Endothelial cell of umbilical vein (primary cell): Measurements from ENCODE around the gene CYP46A1. TPM values are rescaled to one million over a fixed set of nuclear protein-coding genes. Genes with fewer than 3 reads are reported as not detected.

Experiments used
- BruUV-seq: library from RNA; stranded (reverse); fragments of 400-500 nt; replicated peaks from 2 replicates; lab custom pipeline; 2021; lab: Mats Ljungman, UMichigan
- CTCF ChIA-PET: fragments of 300-600, 350-600 bp; sonication (Branson Sonifier 250); formaldehyde crosslinking; loops from one replicate; lab custom pipeline; 2021; ENCODE audit warnings: antibody characterized with exemption, inconsistent platforms; lab: Charles Lee
- POLR2A ChIA-PET: fragments of 300-600, 350-600 bp; sonication (Branson Sonifier 250); formaldehyde crosslinking; loops from one replicate; lab custom pipeline; 2021; ENCODE audit warnings: antibody characterized with exemption, inconsistent platforms; lab: Charles Lee
- DNase-seq: peaks from one replicate; pipeline ENCODE4 v3.0.0-alpha.2; 2011; ENCODE audit warnings: low read depth, low spot score
- FAIRE-seq: peaks from 2 replicates; lab custom pipeline; 2011; peaks lifted over from hg19 to GRCh38; lab: Jason Lieb, UNC
- H2AFZ ChIP-seq: 2 replicates; pipeline ENCODE4 v1.6.0; 2012; ENCODE audit warnings: low read depth, low read length, control low read depth, inconsistent platforms
- H3K27ac ChIP-seq: 2 replicates; pipeline ENCODE4 v1.5.1; 2011; ENCODE audit warnings: low read depth, mild to moderate bottlenecking, control low read depth, low read length, moderate library complexity; ENCODE audit not compliant: insufficient read depth
- H3K27me3 ChIP-seq, 2 experiments: 2 replicates each; pipeline versions ENCODE4 v1.6.0 to v1.6.1; 2011; ENCODE audit warnings: low read length in 2 of 2, mixed read lengths in 1 of 2; ENCODE audit not compliant: control insufficient read depth in 2 of 2, insufficient read depth in 2 of 2
- H3K36me3 ChIP-seq, 2 experiments: 2 replicates in 1 of 2; 3 replicates in 1 of 2; pipeline ENCODE4 v1.5.1; 2011; ENCODE audit warnings: low read length in 2 of 2, mild to moderate bottlenecking in 1 of 2, moderate library complexity in 1 of 2; ENCODE audit not compliant: control insufficient read depth in 2 of 2, insufficient read depth in 2 of 2; ENCODE audit errors: extremely low read depth in 1 of 2
- H3K4me1 ChIP-seq: 3 replicates; pipeline ENCODE4 v1.5.1; 2011; ENCODE audit warnings: mild to moderate bottlenecking, low read length; ENCODE audit not compliant: control insufficient read depth, insufficient read depth; ENCODE audit errors: extremely low read depth
- H3K4me2 ChIP-seq: 2 replicates; pipeline ENCODE4 v1.6.1; 2011; ENCODE audit warnings: low read length, control low read depth, mixed read lengths; ENCODE audit not compliant: insufficient read depth
- H3K4me3 ChIP-seq, 3 experiments: fragments of 200-600 bp in 1 of 3; sonication (generic), shearing (Covaris generic) in 1 of 3; replicated peaks in 1 of 3; 2 replicates each; pipeline ENCODE4 v1.5.1; 2011 to 2016; ENCODE audit warnings: control low read depth in 3 of 3, low read length in 3 of 3, mild to moderate bottlenecking in 2 of 3, inconsistent platforms in 1 of 3, low read depth in 1 of 3, moderate library complexity in 1 of 3; ENCODE audit not compliant: insufficient read depth in 1 of 3
- H3K79me2 ChIP-seq: 2 replicates; pipeline ENCODE4 v1.6.0; 2012; ENCODE audit warnings: low read length, inconsistent platforms; ENCODE audit not compliant: control insufficient read depth, insufficient read depth
- H3K9ac ChIP-seq: replicated peaks from 2 replicates; pipeline ENCODE3; 2011; ENCODE audit warnings: low read length, control low read depth; ENCODE audit not compliant: insufficient read depth; ENCODE audit errors: extremely low read depth
- H3K9me1 ChIP-seq: replicated peaks from 3 replicates; pipeline ENCODE4 v1.6.0; 2011; ENCODE audit warnings: mild to moderate bottlenecking, low read length; ENCODE audit not compliant: control insufficient read depth, insufficient read depth; ENCODE audit errors: extremely low read depth
- H3K9me3 ChIP-seq: replicated peaks from 2 replicates; pipeline ENCODE4 v1.5.1; 2012; ENCODE audit warnings: low read length, inconsistent platforms; ENCODE audit not compliant: control insufficient read depth, insufficient read depth
- H4K20me1 ChIP-seq: replicated peaks from 2 replicates; pipeline ENCODE3; 2011; ENCODE audit warnings: mild to moderate bottlenecking, low read length; ENCODE audit not compliant: control insufficient read depth, insufficient read depth; ENCODE audit errors: extremely low read depth
- CTCF ChIP-seq, 2 donors: IDR thresholded peaks; 1 replicate in 1 of 2; 2 replicates in 1 of 2; pipeline ENCODE4 v1.5.1; 2011; ENCODE audit warnings: low read length in 2 of 2, mild to moderate bottlenecking in 2 of 2, moderate library complexity in 2 of 2, control low read depth in 1 of 2, inconsistent platforms in 1 of 2, low read depth in 1 of 2; ENCODE audit not compliant: insufficient read depth in 1 of 2; ENCODE audit errors: extremely low read depth in 1 of 2
- EZH2 ChIP-seq: IDR thresholded peaks from 2 replicates; pipeline ENCODE4 v1.6.1; 2012; ENCODE audit warnings: borderline replicate concordance, low read depth, mild to moderate bottlenecking, moderate library complexity, low read length, inconsistent platforms; ENCODE audit not compliant: severe bottlenecking
- JUN ChIP-seq: IDR thresholded peaks from 2 replicates; pipeline ENCODE4 v1.6.1; 2011; ENCODE audit warnings: borderline replicate concordance, low read depth; ENCODE audit not compliant: insufficient read length, insufficient read depth
- MYC ChIP-seq: IDR thresholded peaks from one replicate; pipeline ENCODE4 v1.6.1; 2011; ENCODE audit warnings: mild to moderate bottlenecking, low read depth, low read length
- POLR2AphosphoS5 ChIP-seq: IDR thresholded peaks from 2 replicates; pipeline ENCODE4 v1.6.1; 2012; ENCODE audit warnings: low read depth, mild to moderate bottlenecking, control low read depth, low read length, moderate library complexity; ENCODE audit not compliant: insufficient read depth
- dilution Hi-C: fragments of 300-500 bp; cut with MboI; formaldehyde crosslinking; loops from one replicate; pipeline ENCODE4 v1.15.0; 2019; ENCODE audit warnings: low sequenced_read_pairs; ENCODE audit not compliant: extremely low pct_ligation_motif_present
- intact Hi-C: fragments of 100-400 bp; cut with micrococcal nuclease; formaldehyde crosslinking; loops from one replicate; pipeline ENCODE4 v1.10.0; 2022
- polyA plus RNA-seq, 4 experiments: library from polyadenylated mRNA; depleted of rRNA in 3 of 4; stranded (reverse) in 3 of 4; unstranded in 1 of 4; fragments of >200 nt; gene quantifications; 2 replicates each; pipeline versions ENCODE4 v1.2.1 to v1.2.3, GENCODE V29; 2011 to 2012; ENCODE audit warnings: missing spikeins in 1 of 4
- total RNA-seq: library from RNA; stranded (reverse); gene quantifications from 2 replicates; pipeline ENCODE4 v1.2.3, GENCODE V29; 2021
- TF ChIP-seq, protein P1 (sequence below): IDR thresholded peaks from 2 replicates; pipeline ENCODE4 v1.6.1; 2011; ENCODE audit not compliant: insufficient read depth, insufficient read length

Gene CYP46A1
- total and polyA plus RNA-seq, 2 donors (not counting 3 experiments of a cell fraction or from before 2014, with no cell fraction given) = 0.03 to 0.24 TPM

DNA sequence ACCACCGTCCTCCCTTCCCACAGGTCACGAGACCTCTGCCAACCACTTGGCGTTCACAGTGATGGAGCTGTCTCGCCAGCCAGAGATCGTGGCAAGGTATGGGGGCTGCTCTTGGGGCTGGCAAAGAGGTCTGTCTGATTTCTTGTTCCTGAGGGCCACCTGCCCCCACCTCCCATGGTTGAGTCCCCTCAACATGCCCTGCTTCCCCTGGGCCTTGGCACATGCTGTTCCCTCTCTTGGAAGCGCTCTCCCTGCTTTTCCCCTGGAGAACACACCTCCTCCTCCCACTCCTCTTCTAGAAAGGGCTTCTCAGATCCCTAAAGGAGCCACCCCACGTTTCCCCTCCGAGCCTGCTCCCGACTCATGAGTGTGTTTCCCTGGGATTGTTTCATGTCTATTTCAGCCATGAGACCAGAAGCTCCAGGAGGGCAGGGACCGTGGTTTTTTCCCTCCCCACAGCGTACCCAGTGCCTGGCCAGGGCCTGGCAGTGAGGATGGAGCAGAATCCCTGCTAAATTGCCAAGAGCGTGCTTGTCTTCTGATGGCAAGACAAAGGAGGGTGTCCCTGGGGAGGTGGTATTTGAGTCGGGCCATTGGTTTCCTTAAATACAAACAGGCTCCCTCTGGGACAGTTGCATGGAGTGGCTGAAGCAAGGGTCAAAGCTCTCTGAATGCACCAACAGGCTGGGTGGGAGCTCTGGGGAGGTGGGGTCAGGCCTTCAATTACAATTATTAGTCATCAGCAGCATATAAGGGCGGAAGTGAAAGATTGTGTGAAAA, 34.1 kb downstream of the CYP46A1 start:
- FAIRE-seq (no peak), DNase-seq (no peak)
- no peaks in the 10 kb centered on the region for H4K20me1 ChIP-seq
- intact Hi-C loops = no loop called here
- ChIA-PET POLR2A (no interaction called here), CTCF (interaction anchor here (0.8 to 2.4 kb wide), 4 partner anchors 12 to 181 kb away, joined by 3 to 10 read pairs (median 4); no protein-coding TSS in a partner anchor)
- dilution Hi-C loops = no loop called here
- H2AFZ ChIP-seq = no peak overlapping the region
- H3K9ac ChIP-seq = no peak overlapping the region
- no peak overlapping the region for H3K4me2 ChIP-seq
- no peaks in the 10 kb centered on the region for H3K9me1 ChIP-seq
- H3K4me3 ChIP-seq = no peak overlapping the region
- no peak overlapping the region for H3K27ac ChIP-seq
- H3K9me3 ChIP-seq = no peaks in the 10 kb centered on the region
- H3K79me2 ChIP-seq = no peaks in the 10 kb centered on the region
- no TSS peak for BruUV-seq
- no peak for TF ChIP-seq MYC
- TF ChIP-seq, protein P1, sequence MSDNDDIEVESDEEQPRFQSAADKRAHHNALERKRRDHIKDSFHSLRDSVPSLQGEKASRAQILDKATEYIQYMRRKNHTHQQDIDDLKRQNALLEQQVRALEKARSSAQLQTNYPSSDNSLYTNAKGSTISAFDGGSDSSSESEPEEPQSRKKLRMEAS = no peak
- TF ChIP-seq EZH2 = no peak
- no peak for TF ChIP-seq JUN
- TF ChIP-seq CTCF (IDR thresholded peaks at IDR 0.05; ENCODE audit: extremely low read depth in 1 of 2, insufficient read depth in 1 of 2, low read depth in 1 of 2, low read length in 2 of 2) = no peak
- TF ChIP-seq POLR2AphosphoS5 = no peak
- peaks cover 0 to 2% of the 10 kb centered on the region in 2 experiments for H3K27me3 ChIP-seq
- H3K36me3 ChIP-seq = no peaks in the 10 kb centered on the region
- H3K4me1 ChIP-seq = no peaks in the 10 kb centered on the region
